Cardiac muscle cell (in vitro differentiated cells and primary cell): ENCODE results near the gene ADCY4. TPM values are rescaled to one million over a fixed set of nuclear protein-coding genes. Genes with fewer than 3 reads are reported as not detected.

ENCODE experiments used
- DNase-seq, 2 donors: peaks; one replicate each; pipeline versions ENCODE4 v3.0.0 to v3.0.0-alpha.2; 2010 to 2017; ENCODE audit warnings: low read depth in 1 of 2, low spot score in 1 of 2
- H3K27ac ChIP-seq: fragments of 200-600 bp; sonication (generic); 2 replicates; pipeline ENCODE4 v1.5.1; 2016
- H3K27me3 ChIP-seq: fragments of 200-600 bp; sonication (generic); 2 replicates; pipeline ENCODE4 v1.6.0; 2016; ENCODE audit warnings: control low read depth
- H3K36me3 ChIP-seq: fragments of 200-600 bp; sonication (generic); 2 replicates; pipeline ENCODE4 v1.5.1; 2016; ENCODE audit warnings: control low read depth
- H3K4me1 ChIP-seq: fragments of 200-600 bp; sonication (generic); 2 replicates; pipeline ENCODE4 v1.8.1; 2017; ENCODE audit warnings: low read depth, mild to moderate bottlenecking, mixed run types
- H3K4me3 ChIP-seq: fragments of 200-600 bp; sonication (generic); 2 replicates; pipeline ENCODE4 v1.5.1; 2016; ENCODE audit warnings: mild to moderate bottlenecking
- H3K9me3 ChIP-seq: fragments of 200-600 bp; sonication (generic); 2 replicates; pipeline ENCODE4 v1.5.1; 2017; ENCODE audit warnings: low read depth, mild to moderate bottlenecking, control low read depth
- polyA plus RNA-seq: library from polyadenylated mRNA; unstranded; fragments of >200 nt; fragmentation: Nextera tagmentation; extraction: Ambion mirVana; gene quantifications from 2 replicates; pipeline ENCODE4 v1.2.1, GENCODE V29; 2016
- total RNA-seq: library from RNA; depleted of rRNA; stranded (reverse); fragments of >200 nt; gene quantifications from 2 replicates; pipeline ENCODE4 v1.2.3, GENCODE V29; 2016
- TF ChIP-seq, protein P1 (sequence below): IDR thresholded peaks from 2 replicates; pipeline ENCODE4 v1.5.1; 2012; ENCODE audit warnings: low read depth, mild to moderate bottlenecking, low read length

ADCY4 gene
- total and polyA plus RNA-seq, 2 experiments from 2014 or later, result 1.5 TPM; not detected in 1

DNA sequence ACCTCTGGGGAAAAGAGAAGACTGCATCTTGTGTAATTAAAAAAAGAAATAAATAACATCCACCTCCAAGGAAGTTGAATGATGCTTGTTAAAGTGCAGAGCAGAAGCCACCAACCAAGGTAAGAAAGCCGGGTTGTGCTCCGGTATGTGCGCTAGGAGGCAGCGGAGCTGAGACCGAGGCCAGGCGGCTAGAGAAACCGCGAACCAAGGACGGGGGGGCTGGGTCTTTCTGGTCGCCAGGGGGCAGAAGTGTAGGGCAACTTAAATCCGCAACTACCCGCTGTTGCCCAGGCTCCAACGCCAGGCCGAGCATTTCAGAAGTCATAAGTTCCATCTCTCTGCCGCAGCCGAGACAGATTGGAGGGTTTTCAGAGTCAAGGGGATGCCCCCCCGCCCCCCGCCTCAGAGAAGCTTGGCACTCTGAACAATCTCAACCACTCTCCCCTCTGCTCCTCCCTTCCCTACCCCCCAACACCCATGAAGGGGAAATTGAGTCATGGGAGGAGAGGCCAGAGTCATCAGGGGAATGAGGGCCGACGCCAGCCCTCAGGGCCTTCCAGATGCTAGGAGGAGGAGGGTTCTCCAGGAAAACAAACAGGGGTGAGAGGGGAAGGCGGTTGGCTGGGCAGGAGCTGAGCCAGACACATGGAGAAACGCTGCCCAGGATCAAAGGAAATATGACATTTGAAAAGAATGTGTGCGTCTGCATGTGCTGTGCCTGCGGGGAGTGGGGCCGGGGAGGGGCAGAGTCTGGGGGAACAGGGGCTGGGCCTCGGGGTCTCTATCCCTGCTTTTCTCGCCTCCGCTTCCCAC, 30.9 kb upstream of the ADCY4 start:
- H3K4me1 ChIP-seq, result peaks cover 5% of the 10 kb centered on the region
- H3K27me3 ChIP-seq, result peaks cover 25% of the 10 kb centered on the region
- DNase-seq, result peak; percentile 93 to 97
- TF ChIP-seq, protein P1, sequence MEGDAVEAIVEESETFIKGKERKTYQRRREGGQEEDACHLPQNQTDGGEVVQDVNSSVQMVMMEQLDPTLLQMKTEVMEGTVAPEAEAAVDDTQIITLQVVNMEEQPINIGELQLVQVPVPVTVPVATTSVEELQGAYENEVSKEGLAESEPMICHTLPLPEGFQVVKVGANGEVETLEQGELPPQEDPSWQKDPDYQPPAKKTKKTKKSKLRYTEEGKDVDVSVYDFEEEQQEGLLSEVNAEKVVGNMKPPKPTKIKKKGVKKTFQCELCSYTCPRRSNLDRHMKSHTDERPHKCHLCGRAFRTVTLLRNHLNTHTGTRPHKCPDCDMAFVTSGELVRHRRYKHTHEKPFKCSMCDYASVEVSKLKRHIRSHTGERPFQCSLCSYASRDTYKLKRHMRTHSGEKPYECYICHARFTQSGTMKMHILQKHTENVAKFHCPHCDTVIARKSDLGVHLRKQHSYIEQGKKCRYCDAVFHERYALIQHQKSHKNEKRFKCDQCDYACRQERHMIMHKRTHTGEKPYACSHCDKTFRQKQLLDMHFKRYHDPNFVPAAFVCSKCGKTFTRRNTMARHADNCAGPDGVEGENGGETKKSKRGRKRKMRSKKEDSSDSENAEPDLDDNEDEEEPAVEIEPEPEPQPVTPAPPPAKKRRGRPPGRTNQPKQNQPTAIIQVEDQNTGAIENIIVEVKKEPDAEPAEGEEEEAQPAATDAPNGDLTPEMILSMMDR, result peak; percentile 98
- H3K36me3 ChIP-seq, result no peaks in the 10 kb centered on the region
- peak overlapping the region; percentile 85 for H3K27ac ChIP-seq
- H3K9me3 ChIP-seq, result no peaks in the 10 kb centered on the region
- peak overlapping the region; percentile 79 for H3K4me3 ChIP-seq

- no peak for DNase-seq
- TF ChIP-seq, protein P1, result no peak
- Histone ChIP-seq H3K27me3 (peaks cover 29% of the 10 kb centered on the region), H3K36me3 (no peaks in the 10 kb centered on the region), H3K27ac (no peak overlapping the region), H3K9me3 (no peaks in the 10 kb centered on the region), H3K4me3 (no peak overlapping the region), H3K4me1 (peaks cover 5% of the 10 kb centered on the region)
These were observed 30.0 kb upstream of the ADCY4 start for GRCh38 chr14:24364841-24365240.

GRCh38 chr14:24363401-24363800, 28.5 kb upstream of the ADCY4 start:
- no peak for DNase-seq
- H3K36me3 ChIP-seq, result no peaks in the 10 kb centered on the region
- H3K4me1 ChIP-seq, result peaks cover 5% of the 10 kb centered on the region
- H3K27ac ChIP-seq, result no peak overlapping the region
- TF ChIP-seq, protein P1, result no peak
- H3K27me3 ChIP-seq, result peaks cover 35% of the 10 kb centered on the region
- H3K4me3 ChIP-seq, result no peak overlapping the region
- no peaks in the 10 kb centered on the region for H3K9me3 ChIP-seq

DNA sequence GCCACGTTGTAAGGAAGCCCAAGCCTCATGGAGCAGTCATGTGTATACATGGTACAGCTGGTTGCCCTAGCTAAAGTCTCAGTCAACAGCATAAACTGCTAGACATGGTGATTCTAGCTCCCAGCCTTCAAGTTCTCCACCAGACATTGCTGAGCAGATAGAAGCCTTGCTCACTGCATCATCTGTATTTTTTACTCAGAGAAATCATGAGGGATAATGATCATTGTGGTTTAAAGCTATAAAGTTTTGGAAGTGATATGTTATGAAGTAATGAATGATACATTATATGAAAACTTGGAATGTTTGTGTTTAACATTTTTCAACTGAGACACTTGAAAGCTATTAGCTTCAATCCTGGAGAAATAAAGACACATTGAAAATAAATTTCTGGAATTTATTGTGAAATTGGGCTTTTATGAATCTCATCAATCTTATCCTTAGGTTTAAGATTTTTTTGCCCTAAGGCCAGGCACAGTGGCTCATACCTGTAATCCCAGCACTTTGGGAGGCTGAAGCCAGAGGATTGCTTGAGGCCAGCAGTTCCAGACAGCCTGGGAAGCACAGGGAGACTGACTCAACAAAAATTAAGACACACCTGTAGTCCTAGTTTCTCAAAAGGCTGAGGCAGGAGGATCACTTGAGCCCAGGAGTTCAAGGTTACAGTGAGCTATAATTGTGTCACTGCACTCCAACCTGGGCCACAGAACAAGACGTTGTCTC, 27.5 kb upstream of the ADCY4 start:
- no peaks in the 10 kb centered on the region for H3K36me3 ChIP-seq
- no peak overlapping the region for H3K27ac ChIP-seq
- peaks cover 5% of the 10 kb centered on the region for H3K4me1 ChIP-seq
- no peaks in the 10 kb centered on the region for H3K9me3 ChIP-seq
- no peak overlapping the region for H3K4me3 ChIP-seq
- TF ChIP-seq, protein P1, result no peak
- no peak for DNase-seq
- H3K27me3 ChIP-seq, result peaks cover 39% of the 10 kb centered on the region

DNA sequence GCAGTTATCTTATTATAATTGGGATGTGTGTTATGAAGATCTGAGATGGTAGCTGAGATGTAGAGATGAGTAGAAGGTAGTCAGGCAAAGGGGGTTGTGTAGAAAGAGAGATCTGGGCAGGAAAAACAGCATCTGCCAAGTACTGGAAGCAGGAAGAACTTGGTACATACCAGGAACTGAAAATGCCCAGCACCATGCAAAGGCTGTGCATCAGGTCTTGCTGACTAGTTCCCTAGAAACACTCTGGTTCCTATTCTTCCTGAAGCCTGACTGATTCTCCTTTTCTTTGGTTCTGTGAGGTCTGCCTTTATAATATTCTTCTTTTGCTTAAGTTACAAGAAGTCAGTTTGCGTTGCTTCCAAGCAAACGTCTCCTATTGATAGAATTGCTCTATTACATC, 26.5 kb upstream of the ADCY4 start:
- H3K27me3 ChIP-seq, result peaks cover 39% of the 10 kb centered on the region
- no peak overlapping the region for H3K27ac ChIP-seq
- peaks cover 5% of the 10 kb centered on the region for H3K4me1 ChIP-seq
- TF ChIP-seq, protein P1, result no peak
- H3K9me3 ChIP-seq, result no peaks in the 10 kb centered on the region
- H3K4me3 ChIP-seq, result no peak overlapping the region
- DNase-seq, result no peak
- H3K36me3 ChIP-seq, result no peaks in the 10 kb centered on the region
